Lung (tissue), 12 donors: ENCODE data around the gene DUSP22. TPM values are rescaled to one million over a fixed set of nuclear protein-coding genes. Genes with fewer than 3 reads are reported as not detected.

Experiments used
- ATAC-seq: fragments of 200-7000 bp; cut with Tn5 transposase; one replicate; pipeline ENCODE4 v1.9.1; 2020; ENCODE audit warnings: moderate number of reproducible peaks; ENCODE audit not compliant: insufficient read depth, low FRiP score
- DNase-seq, 3 donors: peaks; one replicate each; pipeline ENCODE4 v3.0.0-alpha.2; 2013 to 2017
- H3K27ac ChIP-seq, 2 donors: one replicate each; pipeline ENCODE4 v1.5.1; 2013; ENCODE audit warnings: mild to moderate bottlenecking in 2 of 2, moderate library complexity in 2 of 2, control low read depth in 1 of 2, inconsistent platforms in 1 of 2, low read depth in 1 of 2, low read length in 1 of 2
- H3K27me3 ChIP-seq, 3 donors: one replicate each; pipeline ENCODE4 v1.5.1; 2013; ENCODE audit warnings: low read length in 2 of 3; ENCODE audit not compliant: control insufficient read depth in 3 of 3, insufficient read depth in 3 of 3
- H3K36me3 ChIP-seq, 4 donors: one replicate each; pipeline ENCODE4 v1.5.1; 2013; ENCODE audit warnings: low read length in 4 of 4, mild to moderate bottlenecking in 1 of 4, moderate library complexity in 1 of 4; ENCODE audit not compliant: control insufficient read depth in 4 of 4, insufficient read depth in 4 of 4
- H3K4me1 ChIP-seq, 5 donors: one replicate each; pipeline ENCODE4 v1.5.1; 2013; ENCODE audit warnings: low read length in 5 of 5, mild to moderate bottlenecking in 2 of 5, moderate library complexity in 1 of 5; ENCODE audit not compliant: control insufficient read depth in 5 of 5, insufficient read depth in 5 of 5
- H3K4me3 ChIP-seq: one replicate; pipeline ENCODE4 v1.5.1; 2013; ENCODE audit warnings: mild to moderate bottlenecking, control low read depth, moderate library complexity
- H3K9ac ChIP-seq, 2 donors: one replicate each; pipeline ENCODE4 v1.5.1; 2013; ENCODE audit warnings: low read length in 2 of 2, control low read depth in 1 of 2; ENCODE audit not compliant: insufficient read depth in 1 of 2
- H3K9me3 ChIP-seq, 4 donors: one replicate each; pipeline ENCODE4 v1.5.1; 2013; ENCODE audit warnings: low read length in 3 of 4, mild to moderate bottlenecking in 1 of 4, moderate library complexity in 1 of 4; ENCODE audit not compliant: control insufficient read depth in 4 of 4, insufficient read depth in 3 of 4
- WGBS, 2 donors: extraction: QIAGEN DNeasy Blood & Tissue Kit; methylation state at CpG; one replicate each; pipeline ENCODE4 v1.1.7; 2013; 5-methylcytosine and 5-hydroxymethylcytosine counted together
- polyA plus RNA-seq, 2 donors: library from polyadenylated mRNA; stranded (reverse); fragments of 200-250 nt; gene quantifications; one replicate each; pipeline ENCODE4 v1.2.1, GENCODE V29; 2013
- total RNA-seq, 2 donors: library from RNA; depleted of rRNA in 1 of 2; stranded (reverse); fragments of >200 nt in 1 of 2; gene quantifications; one replicate each; pipeline ENCODE4 v1.2.1, GENCODE V29; 2014 to 2021
- TF ChIP-seq, protein P1 (sequence below): IDR thresholded peaks from 2 replicates; pipeline ENCODE4 v1.5.1; 2012; ENCODE audit warnings: mild to moderate bottlenecking; ENCODE audit errors: control extremely low read depth, extremely low read depth
- donor health status: control.
- donor health status: control.
- donor health status: Bipolar disorder and iron deficiency.
- donor health status: healthy.
- donor health status: DM: yes; HTN: yes; CAD: no.

Gene DUSP22
- total and polyA plus RNA-seq, 4 donors, result 38.9 to 51.1 (median 43.8) TPM

DNA sequence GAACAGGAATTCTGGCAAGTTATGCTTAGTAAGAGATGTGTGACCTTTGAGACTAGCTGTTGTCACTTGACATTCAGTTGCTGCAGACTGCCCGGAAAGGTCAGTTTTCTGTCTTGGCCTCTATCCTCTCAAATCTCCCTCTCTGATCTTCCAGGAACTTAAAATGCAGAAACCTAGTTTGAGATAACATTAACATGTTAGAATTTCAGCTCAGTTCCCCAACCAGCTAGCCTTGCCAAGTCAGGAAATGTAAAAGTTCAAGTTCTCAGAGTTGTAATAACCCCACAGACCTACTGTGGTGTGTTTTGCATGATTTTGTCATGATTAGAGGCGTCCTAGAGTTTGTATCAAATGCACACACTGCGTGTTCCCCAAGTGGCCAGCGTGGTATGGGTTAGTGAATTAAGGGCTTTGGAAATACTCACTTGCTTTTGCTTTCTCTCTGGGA is 46.6 kb downstream of the DUSP22 start:
- no peaks in the 10 kb centered on the region for H3K27me3 ChIP-seq
- no peak overlapping the region for H3K27ac ChIP-seq
- TF ChIP-seq, protein P1, sequence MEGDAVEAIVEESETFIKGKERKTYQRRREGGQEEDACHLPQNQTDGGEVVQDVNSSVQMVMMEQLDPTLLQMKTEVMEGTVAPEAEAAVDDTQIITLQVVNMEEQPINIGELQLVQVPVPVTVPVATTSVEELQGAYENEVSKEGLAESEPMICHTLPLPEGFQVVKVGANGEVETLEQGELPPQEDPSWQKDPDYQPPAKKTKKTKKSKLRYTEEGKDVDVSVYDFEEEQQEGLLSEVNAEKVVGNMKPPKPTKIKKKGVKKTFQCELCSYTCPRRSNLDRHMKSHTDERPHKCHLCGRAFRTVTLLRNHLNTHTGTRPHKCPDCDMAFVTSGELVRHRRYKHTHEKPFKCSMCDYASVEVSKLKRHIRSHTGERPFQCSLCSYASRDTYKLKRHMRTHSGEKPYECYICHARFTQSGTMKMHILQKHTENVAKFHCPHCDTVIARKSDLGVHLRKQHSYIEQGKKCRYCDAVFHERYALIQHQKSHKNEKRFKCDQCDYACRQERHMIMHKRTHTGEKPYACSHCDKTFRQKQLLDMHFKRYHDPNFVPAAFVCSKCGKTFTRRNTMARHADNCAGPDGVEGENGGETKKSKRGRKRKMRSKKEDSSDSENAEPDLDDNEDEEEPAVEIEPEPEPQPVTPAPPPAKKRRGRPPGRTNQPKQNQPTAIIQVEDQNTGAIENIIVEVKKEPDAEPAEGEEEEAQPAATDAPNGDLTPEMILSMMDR, result no peak
- ATAC-seq (no peak), DNase-seq (peak in 1 of 3 donors; percentile 35)
- peaks cover 0 to 2% (median 0%) of the 10 kb centered on the region in 4 donors for H3K9me3 ChIP-seq
- no peak overlapping the region for H3K4me3 ChIP-seq
- peaks cover 0 to 21% (median 7%) of the 10 kb centered on the region in 5 donors for H3K4me1 ChIP-seq
- no peak overlapping the region for H3K9ac ChIP-seq
- peaks cover 0 to 2% (median 0%) of the 10 kb centered on the region in 4 donors for H3K36me3 ChIP-seq
- 64 to 74% methylated on average over 4 of the region's 4 CpGs for WGBS, 2 donors

DNA sequence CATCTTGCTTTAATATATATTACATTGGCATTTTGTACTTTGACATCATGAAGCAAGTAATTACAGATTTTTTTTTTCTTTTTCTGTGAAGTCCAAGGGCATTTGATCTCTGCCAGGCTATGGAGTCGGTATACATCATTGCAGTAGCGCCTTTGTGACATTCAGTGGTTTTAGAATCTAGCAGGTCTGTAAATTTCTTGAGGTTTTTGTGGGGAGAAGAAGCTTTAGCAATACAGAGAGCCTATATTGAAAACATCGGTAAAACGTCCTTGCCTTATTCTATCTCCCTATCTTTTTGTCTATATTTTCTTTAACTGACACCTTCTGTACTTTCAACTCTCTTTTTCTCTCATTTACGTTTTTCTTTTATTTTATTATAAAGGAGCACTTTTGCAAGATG is 47.2 kb downstream of the DUSP22 start:
- H3K4me1 ChIP-seq, result peaks cover 0 to 21% (median 7%) of the 10 kb centered on the region in 5 donors
- DNase-seq (no peak), ATAC-seq (no peak)
- H3K4me3 ChIP-seq, result no peak overlapping the region
- 46 to 58% methylated on average over 5 of the region's 5 CpGs for WGBS, 2 donors
- peaks cover 0 to 2% (median 0%) of the 10 kb centered on the region in 4 donors for H3K9me3 ChIP-seq
- H3K36me3 ChIP-seq, result peaks cover 0 to 2% (median 0%) of the 10 kb centered on the region in 4 donors
- no peaks in the 10 kb centered on the region for H3K27me3 ChIP-seq
- H3K9ac ChIP-seq, result no peak overlapping the region
- TF ChIP-seq, protein P1, result no peak
- H3K27ac ChIP-seq, result no peak overlapping the region

DNA sequence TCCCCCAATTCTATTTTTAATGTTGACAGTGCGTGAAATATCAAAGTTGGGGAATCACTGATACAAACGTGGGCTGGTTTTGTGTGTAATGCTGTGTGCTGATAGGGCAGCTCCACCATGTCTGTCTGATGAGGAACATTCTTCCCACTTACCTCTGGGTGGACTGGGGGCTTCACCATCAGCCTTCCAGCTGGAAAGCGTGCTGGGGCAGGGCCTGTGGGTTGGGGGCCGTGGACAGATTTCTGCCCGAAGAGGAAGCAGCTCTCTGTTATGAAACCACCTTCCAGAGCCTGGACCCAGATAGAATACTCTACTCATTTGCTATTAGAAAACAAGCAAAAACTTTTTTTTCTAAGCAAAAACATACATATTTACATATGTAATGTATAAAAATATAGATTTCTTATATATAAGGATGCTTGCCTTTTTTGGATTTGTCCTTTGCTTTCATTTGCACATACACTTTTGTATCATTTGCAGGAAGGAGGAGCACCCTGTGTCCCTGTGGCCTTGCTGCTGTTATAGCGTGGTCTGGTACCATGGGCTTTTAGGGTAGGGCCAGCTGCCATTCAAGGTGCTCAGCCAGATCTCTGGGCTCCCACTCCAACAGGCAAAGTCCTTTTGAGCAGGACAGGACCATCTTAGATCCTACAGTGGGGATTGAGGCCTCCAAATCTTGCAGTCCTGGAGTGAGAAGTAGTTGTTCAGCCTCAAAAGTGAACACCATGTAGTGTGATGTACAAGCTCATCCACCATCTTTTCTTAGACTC is 48.1 kb downstream of the DUSP22 start:
- H3K9ac ChIP-seq, result no peak overlapping the region
- H3K9me3 ChIP-seq, result peaks cover 0 to 2% (median 0%) of the 10 kb centered on the region in 4 donors
- DNase-seq (no peak), ATAC-seq (no peak)
- no peaks in the 10 kb centered on the region for H3K27me3 ChIP-seq
- WGBS, 2 donors, result 49 to 73% methylated on average over 6 of the region's 6 CpGs
- TF ChIP-seq, protein P1, result no peak
- no peak overlapping the region for H3K27ac ChIP-seq
- H3K4me3 ChIP-seq, result no peak overlapping the region
- peaks cover 0 to 2% (median 0%) of the 10 kb centered on the region in 4 donors for H3K36me3 ChIP-seq
- peaks cover 0 to 21% (median 7%) of the 10 kb centered on the region in 5 donors for H3K4me1 ChIP-seq
